Vagina (tissue), 2 donors: Measurements from ENCODE around the gene PRODH.

ENCODE experiments used
- CTCF ChIP-seq, 3 experiments: fragments of 450-650 bp in 2 of 3; fragments of 200-600 bp in 1 of 3; sonication (generic) in 1 of 3; IDR thresholded peaks; one replicate each; pipeline ENCODE4 v1.5.1; 2017 to 2019; ENCODE audit warnings: antibody characterized with exemption in 3 of 3, mild to moderate bottlenecking in 2 of 3, moderate library complexity in 2 of 3
- POLR2A ChIP-seq, 2 donors: fragments of 450-650 bp; IDR thresholded peaks; one replicate each; pipeline ENCODE4 v1.6.1; 2017; ENCODE audit warnings: antibody characterized with exemption in 2 of 2, mild to moderate bottlenecking in 2 of 2, moderate library complexity in 2 of 2

GRCh38 chr22:18927573-18927972 lies 8.5 kb downstream of the PRODH start:
- TF ChIP-seq CTCF (IDR thresholded peaks at IDR 0.05) (no peak), POLR2A (IDR thresholded peaks at IDR 0.05) (no peak)
